ENCODE results near the gene SNX14. TPM values are rescaled to one million over a fixed set of nuclear protein-coding genes. Genes with fewer than 3 reads are reported as not detected.

SNX14 gene
- total and polyA plus RNA-seq, 2 of the 13 experiments (the other 11 are each of a cell fraction or from before 2014, with no cell fraction given), result 83.5 to 112 TPM

- no peak for TF ChIP-seq ZNF570 (CRISPR knock-in tag; IDR thresholded peaks at IDR 0.05; ENCODE audit: borderline replicate concordance)
- no peak for TF ChIP-seq BCL6 (CRISPR knock-in tag; IDR thresholded peaks at IDR 0.05)
- TF ChIP-seq PTBP1 (IDR thresholded peaks at IDR 0.05; ENCODE audit: low read depth, low read length, poor library complexity, severe bottlenecking), result no peak
- 0 out of 2 replicates have a peak, but pooled peaks have one; percentile 24 for TF ChIP-seq PHF21A (CRISPR knock-in tag; IDR thresholded peaks at IDR 0.05)
- no peak for TF ChIP-seq GTF2F1 (IDR thresholded peaks at IDR 0.05; ENCODE audit: low read length)
- TF ChIP-seq ZNF17 (CRISPR knock-in tag; IDR thresholded peaks at IDR 0.05), result no peak
- TF ChIP-seq ZNF691 (CRISPR knock-in tag; IDR thresholded peaks at IDR 0.05; ENCODE audit: borderline replicate concordance, low read depth), result no peak
- peak; percentile 23; the same call in 1 of the 2 replicates for TF ChIP-seq CEBPB (IDR thresholded peaks at IDR 0.05; ENCODE audit: borderline replicate concordance, low read depth, low read length)
- no peak for TF ChIP-seq ZNF768 (CRISPR knock-in tag; IDR thresholded peaks at IDR 0.05)
- no peak for TF ChIP-seq ZFP37 (CRISPR knock-in tag; IDR thresholded peaks at IDR 0.05; ENCODE audit: borderline replicate concordance)
- no peak for TF ChIP-seq THYN1 (CRISPR knock-in tag; IDR thresholded peaks at IDR 0.05; ENCODE audit: borderline replicate concordance, low read depth)
- TF ChIP-seq HNRNPUL1 (IDR thresholded peaks at IDR 0.05; ENCODE audit: low read depth, low read length), result no peak
- 0 out of 2 replicates have a peak, but pooled peaks have one; percentile 52 for TF ChIP-seq MEF2D (CRISPR knock-in tag; IDR thresholded peaks at IDR 0.05)
- TF ChIP-seq ZNF264 (CRISPR knock-in tag; IDR thresholded peaks at IDR 0.05), result peak; percentile 84; the same call in 1 of the 2 replicates
- TF ChIP-seq ZNF614 (CRISPR knock-in tag; IDR thresholded peaks at IDR 0.05; ENCODE audit: borderline replicate concordance), result 0 out of 2 replicates have a peak, but pooled peaks have one; percentile 22
- TF ChIP-seq FOXA3 (CRISPR knock-in tag; IDR thresholded peaks at IDR 0.05), result peak; percentile 38; the same call in 1 of the 2 replicates
- no peak for TF ChIP-seq ZNF605 (CRISPR knock-in tag; IDR thresholded peaks at IDR 0.05)
- peak; percentile 25; the same call in 1 of the 2 replicates for TF ChIP-seq HMG20A (CRISPR knock-in tag; IDR thresholded peaks at IDR 0.05; ENCODE audit: borderline replicate concordance)
- no peak for TF ChIP-seq NKX3-1 (CRISPR knock-in tag; IDR thresholded peaks at IDR 0.05)
- no peak for TF ChIP-seq RARG (CRISPR knock-in tag; IDR thresholded peaks at IDR 0.05; ENCODE audit: low read depth)
- TF ChIP-seq POLR2AphosphoS5 (IDR thresholded peaks at IDR 0.05; ENCODE audit: low read depth, low read length), result no peak
- TF ChIP-seq NR2F2 (IDR thresholded peaks at IDR 0.05; ENCODE audit: borderline replicate concordance, low read depth), result no peak
- TF ChIP-seq HBP1 (CRISPR knock-in tag; IDR thresholded peaks at IDR 0.05; ENCODE audit: low read depth), result no peak
- no peak for TF ChIP-seq ZNF766 (CRISPR knock-in tag; IDR thresholded peaks at IDR 0.05; ENCODE audit: borderline replicate concordance)
- TF ChIP-seq ZNF484 (CRISPR knock-in tag; IDR thresholded peaks at IDR 0.05; ENCODE audit: borderline replicate concordance, low read depth), result no peak
- peak; percentile 9; the same call in 1 of the 2 replicates for TF ChIP-seq ZFY (CRISPR knock-in tag; IDR thresholded peaks at IDR 0.05)
- TF ChIP-seq ARHGAP35 (CRISPR knock-in tag; IDR thresholded peaks at IDR 0.05; ENCODE audit: borderline replicate concordance), result no peak
- TF ChIP-seq NR2F6 (IDR thresholded peaks at IDR 0.05), result no peak
- no peak for TF ChIP-seq NR2F6 (CRISPR knock-in tag; IDR thresholded peaks at IDR 0.05)
- peak; percentile 41 for TF ChIP-seq CEBPG (CRISPR knock-in tag; IDR thresholded peaks at IDR 0.05)
- TF ChIP-seq ZFAT (CRISPR knock-in tag; conservative IDR thresholded peaks at IDR 0.05), result no peak
- TF ChIP-seq RXRB (CRISPR knock-in tag; IDR thresholded peaks at IDR 0.05; ENCODE audit: borderline replicate concordance), result 0 out of 2 replicates have a peak, but pooled peaks have one; percentile 14
These were observed 132.5 kb downstream of the SNX14 start (continued) for GRCh38 chr6:85460921-85461797.

Data from HepG2 (cell line).